A375 (cell line): Measurements from ENCODE around the gene CRB1. TPM values are rescaled to one million over a fixed set of nuclear protein-coding genes. Genes with fewer than 3 reads are reported as not detected.

Experiments
- small RNA-seq: library from RNA; depleted of rRNA; stranded (forward); fragments of <200 nt; gene quantifications from one replicate; pipeline ENCODE3, GENCODE V24; 2014
- total RNA-seq: library from RNA; depleted of rRNA; stranded (reverse); fragments of >200 nt; shearing (Covaris generic); gene quantifications from 2 replicates; pipeline ENCODE4 v1.2.3, GENCODE V29; 2014; rRNA removed

The CRB1 gene
- 0.27 TPM in 1 of 2 replicates, not detected in the other for total RNA-seq

DNA sequence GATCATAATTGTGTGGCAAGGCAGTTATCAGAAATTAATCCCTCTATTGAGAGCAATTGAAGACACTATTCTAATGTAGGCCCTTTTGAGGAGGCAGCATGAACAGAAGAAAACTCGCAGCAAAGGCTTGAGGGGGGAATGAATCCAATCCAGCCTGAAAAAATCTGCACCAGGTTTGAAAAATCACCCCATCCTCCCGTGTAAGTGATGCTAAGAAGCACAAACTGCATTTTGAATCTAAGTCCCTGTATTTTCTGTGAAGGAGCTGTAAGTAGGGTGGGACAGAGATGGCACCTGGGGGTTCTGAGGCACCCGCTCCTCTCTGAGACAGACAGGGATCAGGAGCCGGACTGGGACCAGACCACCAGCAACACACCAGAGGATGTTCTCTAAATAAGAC is at the start of gene CRB1:
CRB1 (plus strand) TSS at position 241 of the 400 bp plus-strand sequence. CDS start 161 bp downstream, outside the sequence.

Small RNA genes lying within 50 kb of the gene (small RNA-seq; reads per million reads assigned to genes)
- not detected for gene MRPS21P3

Other genes with a start within 250 kb of the CRB1 start
- not detected in 2 replicates for gene F13B, start 201.0 kb upstream of the CRB1 start, total RNA-seq
- gene ASPM, start 121.6 kb upstream of the CRB1 start, total RNA-seq: 59.8 and 65.1 TPM in 2 replicates
- 5.4 and 7.5 TPM in 2 replicates for gene ZBTB41, start 67.0 kb upstream of the CRB1 start, total RNA-seq